ENCODE results near the gene CPNE5. TPM values are rescaled to one million over a fixed set of nuclear protein-coding genes. Genes with fewer than 3 reads are reported as not detected.

CPNE5 gene
- total RNA-seq, 1 experiment from 2014 or later: not detected

GRCh38 chr6:36804563-36804962 lies 34.7 kb downstream of the CPNE5 start:
- no peaks in the 10 kb centered on the region for H3K9me3 ChIP-seq
- Mint-ChIP-seq H3K27me3 (ENCODE audit: insufficient read depth, unreplicated experiment) (no peaks in the 10 kb centered on the region), H3K9me3 (ENCODE audit: unreplicated experiment) (no peaks in the 10 kb centered on the region), H3K27ac (ENCODE audit: unreplicated experiment) (no peak overlapping the region), H3K36me3 (ENCODE audit: insufficient read depth, unreplicated experiment) (no peaks in the 10 kb centered on the region), H3K4me3 (ENCODE audit: unreplicated experiment) (no peak overlapping the region), H3K4me1 (ENCODE audit: low read depth, unreplicated experiment) (no peaks in the 10 kb centered on the region)
- intact Hi-C loops (cut with micrococcal nuclease; ENCODE audit: unreplicated experiment): no loop called here
- TF ChIP-seq, protein P1, sequence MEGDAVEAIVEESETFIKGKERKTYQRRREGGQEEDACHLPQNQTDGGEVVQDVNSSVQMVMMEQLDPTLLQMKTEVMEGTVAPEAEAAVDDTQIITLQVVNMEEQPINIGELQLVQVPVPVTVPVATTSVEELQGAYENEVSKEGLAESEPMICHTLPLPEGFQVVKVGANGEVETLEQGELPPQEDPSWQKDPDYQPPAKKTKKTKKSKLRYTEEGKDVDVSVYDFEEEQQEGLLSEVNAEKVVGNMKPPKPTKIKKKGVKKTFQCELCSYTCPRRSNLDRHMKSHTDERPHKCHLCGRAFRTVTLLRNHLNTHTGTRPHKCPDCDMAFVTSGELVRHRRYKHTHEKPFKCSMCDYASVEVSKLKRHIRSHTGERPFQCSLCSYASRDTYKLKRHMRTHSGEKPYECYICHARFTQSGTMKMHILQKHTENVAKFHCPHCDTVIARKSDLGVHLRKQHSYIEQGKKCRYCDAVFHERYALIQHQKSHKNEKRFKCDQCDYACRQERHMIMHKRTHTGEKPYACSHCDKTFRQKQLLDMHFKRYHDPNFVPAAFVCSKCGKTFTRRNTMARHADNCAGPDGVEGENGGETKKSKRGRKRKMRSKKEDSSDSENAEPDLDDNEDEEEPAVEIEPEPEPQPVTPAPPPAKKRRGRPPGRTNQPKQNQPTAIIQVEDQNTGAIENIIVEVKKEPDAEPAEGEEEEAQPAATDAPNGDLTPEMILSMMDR (IDR thresholded peaks at IDR 0.05; ENCODE audit: insufficient read depth in 1 of 2, low read depth in 1 of 2, low read length in 1 of 2, severe bottlenecking in 1 of 2, unreplicated experiment in 1 of 2): no peak
- no TSS peak for BruUV-seq (replicated peaks)
- no peaks in the 10 kb centered on the region for H3K27me3 ChIP-seq (replicated peaks; ENCODE audit: control insufficient read depth, insufficient read depth, low read length)
- H3K36me3 ChIP-seq (ENCODE audit: control insufficient read depth, insufficient read depth, low read length): no peaks in the 10 kb centered on the region
- no peak for DNase-seq
- H3K4me3 ChIP-seq (ENCODE audit: low read depth, low read length): no peak overlapping the region
- ChIA-PET CTCF (interaction anchor here (1.4 kb wide), 1 partner anchor 45 kb away, joined by 6 read pairs; no protein-coding TSS in a partner anchor), POLR2A (no interaction called here)
- no peaks in the 10 kb centered on the region for H3K4me1 ChIP-seq

- Histone ChIP-seq H3K36me3 (ENCODE audit: control insufficient read depth, insufficient read depth, low read length) (no peaks in the 10 kb centered on the region), H3K9me3 (no peaks in the 10 kb centered on the region), H3K4me1 (no peaks in the 10 kb centered on the region), H3K27me3 (replicated peaks; ENCODE audit: control insufficient read depth, insufficient read depth, low read length) (no peaks in the 10 kb centered on the region), H3K4me3 (ENCODE audit: low read depth, low read length) (no peak overlapping the region)
- no peak for DNase-seq
- POLR2A ChIA-PET: no interaction called here
- Mint-ChIP-seq H3K36me3 (ENCODE audit: insufficient read depth, unreplicated experiment) (no peaks in the 10 kb centered on the region), H3K27ac (ENCODE audit: unreplicated experiment) (no peak overlapping the region), H3K4me1 (ENCODE audit: low read depth, unreplicated experiment) (no peaks in the 10 kb centered on the region), H3K4me3 (ENCODE audit: unreplicated experiment) (no peak overlapping the region), H3K9me3 (ENCODE audit: unreplicated experiment) (no peaks in the 10 kb centered on the region), H3K27me3 (ENCODE audit: insufficient read depth, unreplicated experiment) (no peaks in the 10 kb centered on the region)
- TF ChIP-seq, protein P1 (IDR thresholded peaks at IDR 0.05; ENCODE audit: insufficient read depth in 1 of 2, low read depth in 1 of 2, low read length in 1 of 2, severe bottlenecking in 1 of 2, unreplicated experiment in 1 of 2): no peak
- BruUV-seq (replicated peaks): no TSS peak
- CTCF ChIA-PET: no interaction called here
- intact Hi-C loops (cut with micrococcal nuclease; ENCODE audit: unreplicated experiment): no loop called here
Observed at GRCh38 chr6:36803908-36804307, 35.3 kb downstream of the CPNE5 start.

GRCh38 chr6:36803482-36803881 lies 35.8 kb downstream of the CPNE5 start:
- ChIA-PET CTCF (no interaction called here), POLR2A (no interaction called here)
- Histone ChIP-seq H3K27me3 (replicated peaks; ENCODE audit: control insufficient read depth, insufficient read depth, low read length) (no peaks in the 10 kb centered on the region), H3K36me3 (ENCODE audit: control insufficient read depth, insufficient read depth, low read length) (no peaks in the 10 kb centered on the region), H3K4me3 (ENCODE audit: low read depth, low read length) (no peak overlapping the region), H3K4me1 (no peaks in the 10 kb centered on the region), H3K9me3 (no peaks in the 10 kb centered on the region)
- H3K4me1 Mint-ChIP-seq (ENCODE audit: low read depth, unreplicated experiment): no peaks in the 10 kb centered on the region
- no peak overlapping the region for H3K27ac Mint-ChIP-seq (ENCODE audit: unreplicated experiment)
- TF ChIP-seq, protein P1 (IDR thresholded peaks at IDR 0.05; ENCODE audit: insufficient read depth in 1 of 2, low read depth in 1 of 2, low read length in 1 of 2, severe bottlenecking in 1 of 2, unreplicated experiment in 1 of 2): no peak
- H3K36me3 Mint-ChIP-seq (ENCODE audit: insufficient read depth, unreplicated experiment): no peaks in the 10 kb centered on the region
- H3K9me3 Mint-ChIP-seq (ENCODE audit: unreplicated experiment): no peaks in the 10 kb centered on the region
- no peaks in the 10 kb centered on the region for H3K27me3 Mint-ChIP-seq (ENCODE audit: insufficient read depth, unreplicated experiment)
- no peak for DNase-seq
- H3K4me3 Mint-ChIP-seq (ENCODE audit: unreplicated experiment): no peak overlapping the region
- no TSS peak for BruUV-seq (replicated peaks)
- intact Hi-C loops (cut with micrococcal nuclease; ENCODE audit: unreplicated experiment): no loop called here
